Vagina (tissue), 2 donors: Measurements from ENCODE around the gene CCDC68. TPM values are rescaled to one million over a fixed set of nuclear protein-coding genes. Genes with fewer than 3 reads are reported as not detected.
"Not testable (repeated sequence)": the region's sequence is repeated elsewhere in the genome, so short reads cannot be mapped to it uniquely, and the experiment has no call there.

Source experiments
- DNase-seq, 2 donors: peaks; one replicate each; pipeline ENCODE4 v3.0.0-alpha.2; 2017; ENCODE audit errors: extremely low spot score in 2 of 2
- H3K27ac ChIP-seq: fragments of 200-600 bp; sonication (generic); one replicate; pipeline ENCODE4 v1.5.1; 2019
- H3K27me3 ChIP-seq: fragments of 200-600 bp; sonication (generic); one replicate; pipeline ENCODE4 v1.5.1; 2019
- H3K36me3 ChIP-seq, 2 donors: fragments of 200-600 bp; sonication (generic); one replicate each; pipeline ENCODE4 v1.5.1; 2017 to 2019
- H3K4me1 ChIP-seq: fragments of 200-600 bp; sonication (generic); one replicate; pipeline ENCODE4 v1.5.1; 2019
- H3K4me3 ChIP-seq, 2 donors: fragments of 200-600 bp; sonication (generic); 1 replicate in 1 of 2; 2 replicates in 1 of 2; pipeline ENCODE4 v1.5.1; 2016 to 2019
- H3K9me3 ChIP-seq: fragments of 200-600 bp; sonication (generic); one replicate; pipeline ENCODE4 v1.5.1; 2019
- POLR2A ChIP-seq, 2 donors: fragments of 450-650 bp; IDR thresholded peaks; one replicate each; pipeline ENCODE4 v1.6.1; 2017; ENCODE audit warnings: antibody characterized with exemption in 2 of 2, mild to moderate bottlenecking in 2 of 2, moderate library complexity in 2 of 2
- POLR2AphosphoS5 ChIP-seq, 2 donors: sonication (generic); formaldehyde crosslinking; IDR thresholded peaks; one replicate each; pipeline ENCODE4 v1.9.0; 2017; ENCODE audit warnings: antibody characterized with exemption in 2 of 2, mild to moderate bottlenecking in 2 of 2, low read depth in 1 of 2; ENCODE audit not compliant: insufficient read depth in 1 of 2
- intact Hi-C: fragments of 100-400 bp; cut with DNase I; formaldehyde crosslinking; loops from one replicate; pipeline ENCODE4 v1.15.1; 2023
- total RNA-seq: library from RNA; depleted of rRNA; stranded (reverse); fragments of >200 nt; gene quantifications from one replicate; pipeline ENCODE4 v1.2.3, GENCODE V29; 2016
- TF ChIP-seq, protein P1 (sequence below), 3 experiments: fragments of 450-650 bp in 2 of 3; fragments of 200-600 bp in 1 of 3; sonication (generic) in 1 of 3; IDR thresholded peaks; one replicate each; pipeline ENCODE4 v1.5.1; 2017 to 2019; ENCODE audit warnings: antibody characterized with exemption in 3 of 3, mild to moderate bottlenecking in 2 of 3, moderate library complexity in 2 of 3

Gene CCDC68
- total RNA-seq, 1 donor from 2014 or later, result 8.1 TPM

DNA sequence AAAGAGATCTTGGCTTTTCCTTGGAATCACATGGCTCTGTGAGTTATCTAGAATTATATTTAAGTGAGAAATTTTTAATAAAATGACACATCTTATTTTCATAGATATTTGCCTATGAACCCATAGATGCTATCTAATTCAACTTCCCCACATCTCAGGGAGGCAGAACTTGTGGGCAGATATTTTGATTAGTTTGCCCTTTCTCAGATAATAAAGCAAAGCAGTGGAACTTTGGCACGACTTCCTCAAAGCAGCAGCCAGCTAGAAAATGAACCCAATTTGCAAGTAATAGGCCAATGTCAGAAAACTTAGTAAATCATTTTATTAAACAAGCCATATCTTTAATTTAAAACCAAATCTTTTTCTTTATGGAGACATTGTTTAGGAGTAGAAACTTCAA, 98.3 kb downstream of the CCDC68 start:
- Histone ChIP-seq H3K27ac (no peak overlapping the region), H3K27me3 (no peaks in the 10 kb centered on the region), H3K36me3 (no peaks in the 10 kb centered on the region), H3K4me1 (no peaks in the 10 kb centered on the region), H3K4me3 (no peak overlapping the region), H3K9me3 (no peaks in the 10 kb centered on the region)
- no peak for TF ChIP-seq POLR2AphosphoS5 (IDR thresholded peaks at IDR 0.05; ENCODE audit: insufficient read depth in 1 of 2, low read depth in 1 of 2)
- no peak for TF ChIP-seq POLR2A (IDR thresholded peaks at IDR 0.05)
- TF ChIP-seq, protein P1, sequence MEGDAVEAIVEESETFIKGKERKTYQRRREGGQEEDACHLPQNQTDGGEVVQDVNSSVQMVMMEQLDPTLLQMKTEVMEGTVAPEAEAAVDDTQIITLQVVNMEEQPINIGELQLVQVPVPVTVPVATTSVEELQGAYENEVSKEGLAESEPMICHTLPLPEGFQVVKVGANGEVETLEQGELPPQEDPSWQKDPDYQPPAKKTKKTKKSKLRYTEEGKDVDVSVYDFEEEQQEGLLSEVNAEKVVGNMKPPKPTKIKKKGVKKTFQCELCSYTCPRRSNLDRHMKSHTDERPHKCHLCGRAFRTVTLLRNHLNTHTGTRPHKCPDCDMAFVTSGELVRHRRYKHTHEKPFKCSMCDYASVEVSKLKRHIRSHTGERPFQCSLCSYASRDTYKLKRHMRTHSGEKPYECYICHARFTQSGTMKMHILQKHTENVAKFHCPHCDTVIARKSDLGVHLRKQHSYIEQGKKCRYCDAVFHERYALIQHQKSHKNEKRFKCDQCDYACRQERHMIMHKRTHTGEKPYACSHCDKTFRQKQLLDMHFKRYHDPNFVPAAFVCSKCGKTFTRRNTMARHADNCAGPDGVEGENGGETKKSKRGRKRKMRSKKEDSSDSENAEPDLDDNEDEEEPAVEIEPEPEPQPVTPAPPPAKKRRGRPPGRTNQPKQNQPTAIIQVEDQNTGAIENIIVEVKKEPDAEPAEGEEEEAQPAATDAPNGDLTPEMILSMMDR (IDR thresholded peaks at IDR 0.05), result no peak
- DNase-seq, result no peak
- intact Hi-C loops, result no loop called here

DNA sequence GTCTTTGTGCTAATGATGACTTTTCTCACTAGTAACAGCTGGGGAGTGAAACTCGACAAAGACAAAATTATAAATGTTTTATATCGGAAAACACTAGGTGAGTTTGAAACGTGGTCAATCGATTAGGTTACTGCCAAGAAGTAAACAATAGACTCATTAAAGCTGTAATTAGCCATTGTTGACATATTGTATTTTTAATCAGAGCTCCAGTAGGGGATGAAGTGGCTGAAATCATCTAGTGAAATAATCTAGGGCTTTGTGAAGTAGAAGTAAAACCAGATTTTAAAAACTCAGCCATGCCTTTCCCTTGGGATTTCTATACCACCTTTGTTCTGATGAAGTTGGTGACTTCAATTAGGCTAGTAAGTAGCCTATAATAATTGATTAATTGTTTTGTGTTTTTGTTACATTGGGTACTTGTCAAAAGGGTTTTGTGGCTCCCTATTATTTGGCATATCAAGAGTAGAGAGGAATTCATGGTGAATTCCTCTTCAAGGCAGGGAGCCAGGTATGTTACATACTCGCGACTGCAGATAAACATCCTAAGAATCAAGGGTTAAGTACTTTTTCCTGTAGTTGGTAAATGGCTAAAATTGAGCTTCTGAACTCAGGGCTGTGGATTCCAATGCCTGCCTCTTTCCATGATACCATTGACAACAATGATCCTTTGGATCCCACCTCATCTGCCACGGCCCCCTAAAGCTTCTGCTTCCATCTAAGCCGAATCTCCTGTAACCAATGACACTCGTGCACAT, 99.4 kb downstream of the CCDC68 start:
- no peak for DNase-seq
- Histone ChIP-seq H3K4me3 (no peak overlapping the region), H3K27ac (no peak overlapping the region), H3K9me3 (no peaks in the 10 kb centered on the region), H3K36me3 (no peaks in the 10 kb centered on the region), H3K4me1 (no peaks in the 10 kb centered on the region), H3K27me3 (no peaks in the 10 kb centered on the region)
- TF ChIP-seq, protein P1 (IDR thresholded peaks at IDR 0.05), result no peak
- TF ChIP-seq POLR2A (IDR thresholded peaks at IDR 0.05) (no peak), POLR2AphosphoS5 (IDR thresholded peaks at IDR 0.05; ENCODE audit: insufficient read depth in 1 of 2, low read depth in 1 of 2) (no peak)
- intact Hi-C loops, result no loop called here

DNA sequence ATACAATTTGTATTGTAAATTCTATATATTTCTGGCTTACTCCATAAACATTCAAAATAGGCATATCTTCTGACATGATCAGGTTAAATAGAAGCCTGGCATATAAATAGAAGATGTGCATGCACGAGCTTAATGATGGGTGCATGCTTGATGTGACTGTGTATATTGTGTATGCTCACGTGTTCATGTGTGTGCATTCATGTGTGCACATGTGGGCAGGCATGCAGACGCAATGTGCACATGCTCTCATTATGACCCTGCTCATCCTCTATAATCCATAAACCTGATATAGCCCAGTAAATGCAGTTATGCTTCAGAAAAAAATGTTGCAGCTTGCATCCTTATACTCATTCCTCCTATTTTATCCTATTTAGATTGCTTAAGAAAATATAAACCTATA, 101.8 kb downstream of the CCDC68 start:
- Histone ChIP-seq H3K36me3 (no peaks in the 10 kb centered on the region), H3K9me3 (no peaks in the 10 kb centered on the region), H3K4me1 (no peaks in the 10 kb centered on the region), H3K27ac (no peak overlapping the region), H3K27me3 (no peaks in the 10 kb centered on the region), H3K4me3 (no peak overlapping the region)
- TF ChIP-seq POLR2AphosphoS5 (IDR thresholded peaks at IDR 0.05; ENCODE audit: insufficient read depth in 1 of 2, low read depth in 1 of 2), result no peak
- TF ChIP-seq, protein P1 (IDR thresholded peaks at IDR 0.05), result no peak
- TF ChIP-seq POLR2A (IDR thresholded peaks at IDR 0.05), result no peak
- no peak for DNase-seq
- intact Hi-C loops, result loop anchor here (2.0 kb wide), 1 partner anchor 23 kb away; no protein-coding TSS in a partner anchor

DNA sequence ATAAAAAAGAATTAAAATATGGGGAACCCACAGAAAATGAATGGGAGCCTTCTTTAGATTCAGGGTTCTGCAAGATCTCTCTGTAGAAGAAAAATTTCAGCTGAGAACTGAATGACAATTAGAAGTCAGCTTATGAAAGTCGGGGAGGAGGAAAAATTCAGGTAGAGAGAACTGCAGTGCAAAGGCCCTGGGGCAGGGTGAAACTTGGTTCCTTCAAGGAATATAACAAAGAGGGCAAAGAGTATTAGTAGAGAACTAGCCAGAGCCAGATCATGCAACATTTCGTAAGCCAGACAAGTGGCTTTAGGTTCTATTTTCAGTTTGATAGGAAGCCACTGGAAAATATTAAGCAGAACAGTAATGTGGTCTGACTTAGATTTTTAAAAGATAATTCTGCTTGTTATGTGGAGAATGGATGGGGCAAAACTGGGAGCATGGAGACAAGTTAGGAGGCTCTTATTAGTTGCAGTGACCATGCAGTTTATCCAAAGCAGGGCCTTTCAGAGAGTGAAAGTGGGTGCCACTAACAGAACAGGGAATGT, 103.1 kb downstream of the CCDC68 start:
- Histone ChIP-seq H3K36me3 (no peaks in the 10 kb centered on the region), H3K4me3 (no peak overlapping the region), H3K27me3 (no peaks in the 10 kb centered on the region), H3K9me3 (no peaks in the 10 kb centered on the region), H3K4me1 (no peaks in the 10 kb centered on the region), H3K27ac (no peak overlapping the region)
- intact Hi-C loops, result loop anchor here (2.0 kb wide), 1 partner anchor 21 kb away; no protein-coding TSS in a partner anchor
- DNase-seq, result no peak
- TF ChIP-seq POLR2A (IDR thresholded peaks at IDR 0.05), result no peak
- no peak for TF ChIP-seq POLR2AphosphoS5 (IDR thresholded peaks at IDR 0.05; ENCODE audit: insufficient read depth in 1 of 2, low read depth in 1 of 2)
- TF ChIP-seq, protein P1 (IDR thresholded peaks at IDR 0.05), result no peak

DNA sequence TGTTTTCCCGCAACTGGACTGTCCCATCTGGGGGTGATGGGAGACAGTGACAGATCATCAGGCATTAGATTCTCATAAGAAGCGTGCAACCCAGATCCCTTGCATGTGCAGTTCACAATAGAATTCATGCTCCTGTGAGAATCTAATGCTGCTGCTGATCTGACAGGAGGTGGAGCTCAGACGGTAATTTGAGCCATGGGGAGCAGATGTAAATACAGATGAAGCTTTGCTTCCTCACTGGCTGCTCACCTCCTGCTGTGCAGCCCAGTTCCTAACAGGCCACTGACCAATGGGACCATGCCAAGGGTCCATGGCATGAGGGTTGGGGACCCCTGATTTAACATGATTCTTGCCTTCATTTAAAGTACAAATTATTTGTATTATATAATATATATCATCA, 104.2 kb downstream of the CCDC68 start:
- H3K36me3 ChIP-seq, H3K27me3 ChIP-seq, H3K4me3 ChIP-seq, H3K27ac ChIP-seq, DNase-seq, H3K9me3 ChIP-seq, intact Hi-C loops, H3K4me1 ChIP-seq: not testable (repeated sequence)
